ENCODE measurements around the gene DHX58.

Gene DHX58

GRCh38 chr17:42135151-42135550, 22.6 kb upstream of the DHX58 start:
- H3K4me1 Mint-ChIP-seq (ENCODE audit: low read depth) = peaks cover 34% of the 10 kb centered on the region

GRCh38 chr17:42133461-42134041, 21.0 kb upstream of the DHX58 start:
- Mint-ChIP-seq H3K9me3 (no peaks in the 10 kb centered on the region), H3K4me1 (ENCODE audit: low read depth) (peaks cover 32% of the 10 kb centered on the region), H3K4me3 (no peak overlapping the region), H3K36me3 (ENCODE audit: low read depth) (peaks cover 15% of the 10 kb centered on the region), H3K27ac (peak overlapping the region; percentile 39), H3K27me3 (ENCODE audit: low read depth) (no peaks in the 10 kb centered on the region)

More at GRCh38 chr17:42135151-42135550, 22.6 kb upstream of the DHX58 start:
- Mint-ChIP-seq H3K4me3 (no peak overlapping the region), H3K36me3 (ENCODE audit: low read depth) (peaks cover 9% of the 10 kb centered on the region), H3K27ac (no peak overlapping the region), H3K9me3 (no peaks in the 10 kb centered on the region), H3K27me3 (ENCODE audit: low read depth) (no peaks in the 10 kb centered on the region)

GRCh38 chr17:42132941-42133340, 20.4 kb upstream of the DHX58 start:
- Mint-ChIP-seq H3K4me3 (peak overlapping the region; percentile 1), H3K4me1 (ENCODE audit: low read depth) (peaks cover 32% of the 10 kb centered on the region), H3K27me3 (ENCODE audit: low read depth) (no peaks in the 10 kb centered on the region), H3K27ac (peak overlapping the region; percentile 39), H3K36me3 (ENCODE audit: low read depth) (peaks cover 21% of the 10 kb centered on the region), H3K9me3 (no peaks in the 10 kb centered on the region)

DNA sequence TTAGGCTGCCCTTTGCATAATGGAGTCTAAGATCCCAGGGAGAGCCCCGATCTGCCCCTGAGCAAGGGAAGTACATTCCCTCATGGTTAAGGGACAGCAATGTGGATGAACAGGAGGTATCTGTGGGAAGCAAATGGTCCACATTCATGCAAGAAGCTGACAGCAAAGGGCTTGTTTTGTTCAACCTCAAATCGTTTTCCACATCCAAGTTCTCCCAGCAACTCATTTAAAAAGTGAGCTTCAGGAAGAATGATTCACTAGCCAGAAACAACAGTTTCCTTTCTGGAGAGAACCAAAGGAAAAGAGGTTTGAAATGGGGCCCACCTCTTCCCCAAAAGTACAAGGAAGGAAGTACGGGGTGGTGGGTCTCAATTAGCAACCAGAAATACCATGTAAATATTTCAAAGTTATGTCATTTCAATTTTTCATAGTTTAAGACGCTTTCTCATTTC, 19.5 kb upstream of the DHX58 start:
- Mint-ChIP-seq H3K27ac (no peak overlapping the region), H3K27me3 (ENCODE audit: low read depth) (no peaks in the 10 kb centered on the region), H3K9me3 (no peaks in the 10 kb centered on the region), H3K4me3 (no peak overlapping the region), H3K4me1 (ENCODE audit: low read depth) (peaks cover 34% of the 10 kb centered on the region), H3K36me3 (ENCODE audit: low read depth) (peaks cover 25% of the 10 kb centered on the region)

DNA sequence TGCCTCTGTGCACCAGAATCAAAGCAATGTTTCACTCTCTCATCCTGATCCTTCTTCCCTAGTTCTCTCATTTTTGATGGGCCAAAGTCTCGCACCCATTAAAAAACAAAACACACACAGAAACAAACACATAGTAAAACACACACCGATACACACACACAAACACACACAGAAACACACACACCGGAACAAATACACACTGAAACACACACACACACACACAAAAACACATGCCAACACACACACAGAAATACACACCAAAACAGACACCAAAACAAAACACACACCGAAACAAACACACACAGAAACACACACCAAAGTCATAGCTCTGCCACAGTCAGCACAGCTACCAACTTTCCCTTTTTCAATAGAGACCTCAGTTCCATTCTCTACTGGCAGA, 18.7 kb upstream of the DHX58 start:
- H3K36me3 Mint-ChIP-seq (ENCODE audit: low read depth) = peaks cover 29% of the 10 kb centered on the region
- H3K4me3 Mint-ChIP-seq = no peak overlapping the region
- H3K4me1 Mint-ChIP-seq (ENCODE audit: low read depth) = peaks cover 33% of the 10 kb centered on the region

DNA sequence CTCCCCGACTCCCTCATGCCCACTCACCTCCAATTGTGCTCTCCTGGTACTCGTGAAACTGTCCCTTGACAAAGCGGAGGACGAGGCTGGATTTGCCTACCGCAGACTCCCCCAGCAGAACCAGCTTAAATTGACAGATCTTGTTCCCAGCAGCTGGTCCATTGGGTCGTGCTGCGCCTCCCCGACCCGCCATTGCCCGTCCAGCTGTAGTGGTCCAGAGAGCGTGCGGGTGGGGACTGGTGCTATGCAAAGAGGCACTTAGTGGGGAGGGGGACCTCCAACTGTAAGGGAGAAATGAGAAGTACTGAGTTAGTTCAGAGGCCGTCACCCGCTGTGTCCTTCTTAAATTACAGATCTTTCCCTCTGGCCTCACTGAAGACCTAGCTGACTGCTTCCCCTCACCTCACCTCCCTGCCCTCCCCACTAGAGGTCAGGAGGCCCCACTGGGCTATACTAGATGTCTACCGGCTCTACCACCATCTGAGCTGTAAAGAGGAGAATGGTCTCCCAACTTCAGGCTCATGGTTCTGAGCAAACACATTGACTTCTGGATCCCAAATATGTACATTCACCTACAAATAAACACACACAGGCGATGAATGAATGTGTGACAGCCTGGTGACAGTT, 17.9 kb upstream of the DHX58 start:
- H3K36me3 Mint-ChIP-seq (ENCODE audit: low read depth) = peaks cover 33% of the 10 kb centered on the region
- no peak overlapping the region for H3K27ac Mint-ChIP-seq
- peaks cover 26% of the 10 kb centered on the region for H3K4me1 Mint-ChIP-seq (ENCODE audit: low read depth)

More for the DNA sequence above, 18.7 kb upstream of the DHX58 start:
- H3K27ac Mint-ChIP-seq = peak overlapping the region; percentile 2
- H3K9me3 Mint-ChIP-seq = no peaks in the 10 kb centered on the region
- H3K27me3 Mint-ChIP-seq (ENCODE audit: low read depth) = no peaks in the 10 kb centered on the region

DNA sequence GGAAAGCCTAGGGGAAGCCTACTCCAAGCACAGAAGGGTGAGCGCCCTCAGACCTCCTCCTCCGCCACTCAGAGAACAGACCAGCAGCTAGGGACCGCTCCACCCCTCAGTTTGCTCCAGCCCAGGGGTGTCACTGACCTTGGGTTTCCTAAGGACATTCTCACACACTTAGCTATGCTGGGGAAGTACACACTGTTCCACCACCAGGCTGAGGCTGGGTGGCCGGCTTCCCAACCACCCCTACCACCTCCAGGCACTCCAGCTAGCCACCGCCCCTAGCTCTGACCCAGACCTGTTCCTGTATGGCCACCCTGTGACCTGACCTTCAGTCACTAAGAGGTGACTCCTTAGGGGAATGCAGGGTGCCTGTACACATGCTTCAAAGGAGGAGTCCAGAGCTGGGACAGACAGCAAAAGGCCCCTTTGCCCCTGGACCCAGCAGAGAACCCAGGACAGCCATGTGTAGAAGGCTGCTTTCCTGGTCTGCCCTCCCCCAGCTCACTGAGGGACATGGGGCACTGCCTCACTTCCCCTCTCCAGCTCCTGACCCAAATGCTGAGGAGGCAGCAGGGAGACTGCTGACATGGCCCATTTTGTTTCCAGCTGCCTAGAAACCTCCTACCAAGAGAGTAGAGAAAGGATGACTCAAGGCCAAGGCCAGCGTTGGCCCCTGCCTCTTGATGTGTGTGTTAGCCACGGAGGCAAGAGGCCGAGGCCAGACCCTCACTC, 16.8 kb upstream of the DHX58 start:
- Mint-ChIP-seq H3K36me3 (ENCODE audit: low read depth) (peaks cover 38% of the 10 kb centered on the region), H3K4me1 (ENCODE audit: low read depth) (peaks cover 23% of the 10 kb centered on the region), H3K4me3 (no peak overlapping the region), H3K27ac (no peak overlapping the region), H3K27me3 (ENCODE audit: low read depth) (no peaks in the 10 kb centered on the region), H3K9me3 (no peaks in the 10 kb centered on the region)

More for the DNA sequence above, 17.9 kb upstream of the DHX58 start:
- Mint-ChIP-seq H3K27me3 (ENCODE audit: low read depth) (no peaks in the 10 kb centered on the region), H3K4me3 (no peak overlapping the region), H3K9me3 (no peaks in the 10 kb centered on the region)

GRCh38 chr17:42127414-42127813, 14.9 kb upstream of the DHX58 start:
- H3K36me3 Mint-ChIP-seq (ENCODE audit: low read depth) = peaks cover 39% of the 10 kb centered on the region
- H3K9me3 Mint-ChIP-seq = no peaks in the 10 kb centered on the region
- no peaks in the 10 kb centered on the region for H3K27me3 Mint-ChIP-seq (ENCODE audit: low read depth)
- H3K27ac Mint-ChIP-seq = no peak overlapping the region
- H3K4me1 Mint-ChIP-seq (ENCODE audit: low read depth) = peaks cover 7% of the 10 kb centered on the region
- H3K4me3 Mint-ChIP-seq = no peak overlapping the region

GRCh38 chr17:42126836-42127235, 14.3 kb upstream of the DHX58 start:
- H3K4me1 Mint-ChIP-seq (ENCODE audit: low read depth) = peaks cover 7% of the 10 kb centered on the region
- no peaks in the 10 kb centered on the region for H3K9me3 Mint-ChIP-seq
- no peaks in the 10 kb centered on the region for H3K27me3 Mint-ChIP-seq (ENCODE audit: low read depth)
- peaks cover 41% of the 10 kb centered on the region for H3K36me3 Mint-ChIP-seq (ENCODE audit: low read depth)
- H3K27ac Mint-ChIP-seq = no peak overlapping the region
- H3K4me3 Mint-ChIP-seq = no peak overlapping the region

DNA sequence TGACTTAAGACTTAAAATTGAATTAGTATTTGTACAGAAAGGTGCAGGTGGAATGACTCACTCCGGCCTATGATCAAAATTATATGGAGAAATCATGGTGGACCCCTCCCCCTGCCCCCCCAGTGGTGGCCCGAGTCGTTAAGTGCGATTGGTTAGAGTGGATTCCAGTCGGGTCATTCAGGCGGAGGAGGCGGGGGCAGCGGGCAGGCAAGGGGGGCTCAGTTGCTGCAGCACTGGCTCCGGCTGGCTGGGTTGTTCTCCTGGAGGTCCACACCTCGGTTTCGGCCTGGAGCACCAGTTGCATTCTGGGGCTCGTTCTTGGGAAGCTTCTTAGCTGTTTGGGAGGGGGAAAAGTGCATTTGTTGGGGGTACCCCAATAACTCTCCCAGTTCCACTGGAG, 13.1 kb upstream of the DHX58 start:
- Mint-ChIP-seq H3K4me1 (ENCODE audit: low read depth) (peaks cover 7% of the 10 kb centered on the region), H3K9me3 (no peaks in the 10 kb centered on the region), H3K27ac (no peak overlapping the region), H3K4me3 (no peak overlapping the region), H3K27me3 (ENCODE audit: low read depth) (no peaks in the 10 kb centered on the region), H3K36me3 (ENCODE audit: low read depth) (peaks cover 35% of the 10 kb centered on the region)

DNA sequence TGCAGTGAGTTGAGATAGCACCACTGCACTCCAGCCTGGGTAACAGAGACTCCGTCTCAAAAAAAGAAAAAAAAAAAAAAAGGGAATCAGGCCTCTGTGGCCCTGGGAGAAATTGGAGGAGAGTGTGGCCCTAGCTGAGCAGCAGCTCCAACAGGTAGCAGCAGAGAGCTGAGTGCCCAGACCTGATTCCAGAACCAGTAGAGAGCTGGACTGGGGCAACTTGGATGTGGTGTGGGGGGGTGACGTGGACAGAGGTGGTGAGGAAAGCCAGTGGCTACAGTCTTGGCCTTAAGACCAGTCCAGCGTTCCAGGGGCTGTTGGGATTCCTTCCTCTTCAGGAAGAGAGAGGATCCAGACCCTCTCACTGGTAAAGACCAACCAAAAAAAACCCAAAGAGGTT, 11.7 kb upstream of the DHX58 start:
- H3K9me3 Mint-ChIP-seq = no peaks in the 10 kb centered on the region
- no peak overlapping the region for H3K27ac Mint-ChIP-seq
- peaks cover 31% of the 10 kb centered on the region for H3K36me3 Mint-ChIP-seq (ENCODE audit: low read depth)
- H3K4me1 Mint-ChIP-seq (ENCODE audit: low read depth) = peaks cover 11% of the 10 kb centered on the region
- H3K4me3 Mint-ChIP-seq = no peak overlapping the region
- no peaks in the 10 kb centered on the region for H3K27me3 Mint-ChIP-seq (ENCODE audit: low read depth)

DNA sequence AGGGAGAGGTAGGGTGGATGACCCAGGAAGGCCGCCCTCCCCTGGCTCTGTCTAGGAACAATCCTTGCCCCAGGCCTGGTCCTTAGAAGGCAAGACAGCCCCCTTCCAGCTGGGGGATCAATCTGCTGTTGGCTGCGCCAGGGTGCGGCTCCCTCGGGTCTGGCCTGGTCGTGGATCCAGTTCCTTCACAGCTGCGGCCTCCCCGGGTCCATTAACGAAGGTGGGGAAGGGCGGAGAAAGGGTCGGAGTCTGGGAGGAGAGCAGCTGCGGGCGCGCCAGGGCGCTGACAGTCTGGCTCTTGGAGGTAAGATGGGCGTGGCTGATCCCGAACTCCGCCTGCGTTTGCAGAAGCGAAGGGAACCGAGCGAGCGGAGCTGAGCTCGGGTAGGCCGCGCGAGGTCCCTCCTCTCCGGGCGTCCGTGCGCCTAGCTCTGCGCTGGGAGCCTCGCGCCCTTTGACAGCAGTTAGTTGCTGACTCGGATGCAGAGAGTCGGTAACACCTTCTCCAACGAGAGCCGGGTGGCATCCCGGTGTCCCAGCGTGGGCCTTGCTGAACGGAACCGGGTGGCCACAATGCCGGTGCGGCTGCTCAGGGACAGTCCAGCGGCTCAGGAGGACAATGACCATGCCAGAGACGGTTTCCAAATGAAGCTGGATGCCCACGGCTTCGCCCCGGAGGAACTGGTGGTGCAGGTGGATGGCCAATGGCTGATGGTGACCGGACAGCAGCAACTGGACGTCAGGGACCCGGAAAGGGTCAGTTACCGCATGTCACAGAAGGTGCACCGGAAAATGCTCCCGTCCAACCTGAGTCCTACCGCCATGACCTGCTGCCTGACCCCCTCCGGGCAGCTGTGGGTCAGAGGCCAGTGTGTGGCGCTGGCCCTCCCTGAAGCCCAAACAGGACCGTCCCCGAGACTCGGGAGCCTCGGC, 10.1 kb upstream of the DHX58 start, which contains the start of gene HSPB9:
Gene HSPB9, plus strand, starts transcription at position 434 of the 933 bp plus-strand sequence. Its CDS starts 47 bp downstream, at position 481.
- no peak within 1 kb of the TSS for H3K27ac Mint-ChIP-seq

DNA sequence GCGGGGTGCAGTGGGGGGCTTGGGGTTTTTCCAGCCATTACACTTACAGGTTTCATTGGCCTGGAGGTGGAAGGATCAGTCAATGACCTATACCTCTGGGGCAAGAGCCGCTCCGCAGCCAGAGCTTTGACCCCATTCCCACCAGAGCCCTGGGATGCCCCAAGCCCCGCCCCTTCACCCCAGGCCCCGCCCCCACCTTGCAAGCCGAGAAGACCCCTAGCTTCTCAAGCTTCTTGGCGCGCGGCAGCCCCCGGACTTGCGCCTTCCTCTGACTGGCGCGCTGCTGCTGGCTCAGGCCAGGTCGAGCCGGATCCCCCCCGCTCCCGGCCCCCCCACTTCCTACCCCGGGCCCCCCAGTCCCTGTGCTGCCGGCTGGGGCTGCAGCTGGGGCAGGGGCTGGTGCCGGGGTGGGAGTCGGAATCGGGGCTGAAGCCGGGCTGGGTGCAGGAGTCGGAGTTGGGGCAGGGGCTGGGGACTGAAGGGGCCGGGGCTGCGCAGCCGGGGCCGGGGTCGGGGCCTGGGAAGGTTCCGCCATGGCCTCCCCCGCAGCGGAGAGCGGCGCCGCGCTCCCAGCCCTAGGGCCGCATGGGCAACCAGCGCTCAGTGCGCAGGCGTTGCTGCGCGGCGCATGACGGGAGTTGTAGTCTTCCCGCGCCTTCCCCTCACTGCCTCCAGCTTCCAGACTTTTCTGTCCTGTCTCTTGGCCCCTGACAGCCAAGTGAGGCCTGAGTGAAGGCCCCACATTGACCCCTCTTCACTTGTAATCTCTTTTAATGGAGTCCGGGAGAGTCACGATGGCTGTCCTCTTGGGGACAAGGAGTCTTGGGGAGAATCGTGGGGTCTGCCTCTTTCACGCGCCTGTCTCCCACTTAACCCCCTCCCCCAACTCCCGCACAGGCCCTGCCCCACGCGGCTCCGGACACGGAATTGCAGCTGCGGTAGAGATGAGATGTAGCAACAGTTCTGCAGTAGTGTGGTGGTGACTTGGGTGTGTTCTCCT, 8.6 kb upstream of the DHX58 start, which contains the start of gene KAT2A:
Gene KAT2A, minus strand, starts transcription at position 598 of the 1,000 bp plus-strand sequence. Its CDS starts 63 bp downstream, at position 535.
- Mint-ChIP-seq H3K27me3 (ENCODE audit: low read depth) (no peaks in the 10 kb centered on the region), H3K4me3 (peak within 1 kb of the TSS; percentile 70), H3K9me3 (no peaks in the 10 kb centered on the region), H3K36me3 (ENCODE audit: low read depth) (peaks cover 20% of the 10 kb centered on the region), H3K27ac (peak within 1 kb of the TSS; percentile 31), H3K4me1 (ENCODE audit: low read depth) (peaks cover 16% of the 10 kb centered on the region)

More for the DNA sequence above, 10.1 kb upstream of the DHX58 start, which contains the start of gene HSPB9:
- peaks cover 21% of the 10 kb centered on the region for H3K36me3 Mint-ChIP-seq (ENCODE audit: low read depth)
- peaks cover 13% of the 10 kb centered on the region for H3K4me1 Mint-ChIP-seq (ENCODE audit: low read depth)
- no peaks in the 10 kb centered on the region for H3K27me3 Mint-ChIP-seq (ENCODE audit: low read depth)
- H3K4me3 Mint-ChIP-seq = peak within 1 kb of the TSS; percentile 70
- H3K9me3 Mint-ChIP-seq = no peaks in the 10 kb centered on the region

Measured in T-helper 1 cell treated with Interleukin-12 subunit alpha and Interleukin-12 subunit beta and Interleukin-4 antibody, amounts not matched to agents 30 μg/mL and 1 μg/mL, for 36 hours (primary cell).